ENCODE measurements around the gene NEGR1.

DNA sequence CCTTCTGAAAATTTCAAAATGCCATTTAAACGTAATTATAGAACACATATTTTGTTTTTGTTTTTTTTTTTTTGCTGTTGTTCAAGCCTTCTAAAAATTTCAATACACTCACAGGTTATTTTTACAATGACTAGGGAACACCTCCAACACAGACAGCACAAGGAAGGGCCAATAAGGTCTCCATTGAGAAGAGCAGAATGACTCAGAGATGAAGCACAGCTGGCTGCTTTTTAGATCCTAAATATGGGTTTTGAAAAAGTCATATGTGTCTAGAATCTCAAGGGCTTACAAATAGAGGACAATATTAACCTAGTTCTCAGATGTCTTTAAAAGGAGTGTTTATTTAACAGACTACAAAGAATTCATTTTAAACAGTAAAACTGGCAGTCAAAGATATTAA, 104.6 kb downstream of the NEGR1 start:
- TF ChIP-seq, protein P1, sequence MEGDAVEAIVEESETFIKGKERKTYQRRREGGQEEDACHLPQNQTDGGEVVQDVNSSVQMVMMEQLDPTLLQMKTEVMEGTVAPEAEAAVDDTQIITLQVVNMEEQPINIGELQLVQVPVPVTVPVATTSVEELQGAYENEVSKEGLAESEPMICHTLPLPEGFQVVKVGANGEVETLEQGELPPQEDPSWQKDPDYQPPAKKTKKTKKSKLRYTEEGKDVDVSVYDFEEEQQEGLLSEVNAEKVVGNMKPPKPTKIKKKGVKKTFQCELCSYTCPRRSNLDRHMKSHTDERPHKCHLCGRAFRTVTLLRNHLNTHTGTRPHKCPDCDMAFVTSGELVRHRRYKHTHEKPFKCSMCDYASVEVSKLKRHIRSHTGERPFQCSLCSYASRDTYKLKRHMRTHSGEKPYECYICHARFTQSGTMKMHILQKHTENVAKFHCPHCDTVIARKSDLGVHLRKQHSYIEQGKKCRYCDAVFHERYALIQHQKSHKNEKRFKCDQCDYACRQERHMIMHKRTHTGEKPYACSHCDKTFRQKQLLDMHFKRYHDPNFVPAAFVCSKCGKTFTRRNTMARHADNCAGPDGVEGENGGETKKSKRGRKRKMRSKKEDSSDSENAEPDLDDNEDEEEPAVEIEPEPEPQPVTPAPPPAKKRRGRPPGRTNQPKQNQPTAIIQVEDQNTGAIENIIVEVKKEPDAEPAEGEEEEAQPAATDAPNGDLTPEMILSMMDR (IDR thresholded peaks at IDR 0.05): no peak
- no peak for TF ChIP-seq EP300 (IDR thresholded peaks at IDR 0.05)
- no peak for TF ChIP-seq POLR2A (IDR thresholded peaks at IDR 0.05; ENCODE audit: low read depth)
- TF ChIP-seq POLR2AphosphoS5 (IDR thresholded peaks at IDR 0.05): no peak
